Lung (tissue), 12 donors: ENCODE results near the gene PRMT3. TPM values are rescaled to one million over a fixed set of nuclear protein-coding genes. Genes with fewer than 3 reads are reported as not detected.

Experiments
- ATAC-seq: fragments of 200-7000 bp; cut with Tn5 transposase; one replicate; pipeline ENCODE4 v1.9.1; 2020; ENCODE audit warnings: moderate number of reproducible peaks; ENCODE audit not compliant: insufficient read depth, low FRiP score
- DNase-seq, 3 donors: peaks; one replicate each; pipeline ENCODE4 v3.0.0-alpha.2; 2013 to 2017
- H3K27ac ChIP-seq, 2 donors: one replicate each; pipeline ENCODE4 v1.5.1; 2013; ENCODE audit warnings: mild to moderate bottlenecking in 2 of 2, moderate library complexity in 2 of 2, control low read depth in 1 of 2, inconsistent platforms in 1 of 2, low read depth in 1 of 2, low read length in 1 of 2
- H3K27me3 ChIP-seq, 3 donors: one replicate each; pipeline ENCODE4 v1.5.1; 2013; ENCODE audit warnings: low read length in 2 of 3; ENCODE audit not compliant: control insufficient read depth in 3 of 3, insufficient read depth in 3 of 3
- H3K36me3 ChIP-seq, 4 donors: one replicate each; pipeline ENCODE4 v1.5.1; 2013; ENCODE audit warnings: low read length in 4 of 4, mild to moderate bottlenecking in 1 of 4, moderate library complexity in 1 of 4; ENCODE audit not compliant: control insufficient read depth in 4 of 4, insufficient read depth in 4 of 4
- H3K4me1 ChIP-seq, 5 donors: one replicate each; pipeline ENCODE4 v1.5.1; 2013; ENCODE audit warnings: low read length in 5 of 5, mild to moderate bottlenecking in 2 of 5, moderate library complexity in 1 of 5; ENCODE audit not compliant: control insufficient read depth in 5 of 5, insufficient read depth in 5 of 5
- H3K4me3 ChIP-seq: one replicate; pipeline ENCODE4 v1.5.1; 2013; ENCODE audit warnings: mild to moderate bottlenecking, control low read depth, moderate library complexity
- H3K9ac ChIP-seq, 2 donors: one replicate each; pipeline ENCODE4 v1.5.1; 2013; ENCODE audit warnings: low read length in 2 of 2, control low read depth in 1 of 2; ENCODE audit not compliant: insufficient read depth in 1 of 2
- H3K9me3 ChIP-seq, 4 donors: one replicate each; pipeline ENCODE4 v1.5.1; 2013; ENCODE audit warnings: low read length in 3 of 4, mild to moderate bottlenecking in 1 of 4, moderate library complexity in 1 of 4; ENCODE audit not compliant: control insufficient read depth in 4 of 4, insufficient read depth in 3 of 4
- CTCF ChIP-seq: IDR thresholded peaks from 2 replicates; pipeline ENCODE4 v1.5.1; 2012; ENCODE audit warnings: mild to moderate bottlenecking; ENCODE audit errors: control extremely low read depth, extremely low read depth
- WGBS, 2 donors: extraction: QIAGEN DNeasy Blood & Tissue Kit; methylation state at CpG; one replicate each; pipeline ENCODE4 v1.1.7; 2013; 5-methylcytosine and 5-hydroxymethylcytosine counted together
- polyA plus RNA-seq, 2 donors: library from polyadenylated mRNA; stranded (reverse); fragments of 200-250 nt; gene quantifications; one replicate each; pipeline ENCODE4 v1.2.1, GENCODE V29; 2013
- total RNA-seq, 2 donors: library from RNA; depleted of rRNA in 1 of 2; stranded (reverse); fragments of >200 nt in 1 of 2; gene quantifications; one replicate each; pipeline ENCODE4 v1.2.1, GENCODE V29; 2014 to 2021
- donor health status: control.
- donor health status: control.
- donor health status: Bipolar disorder and iron deficiency.
- donor health status: healthy.
- donor health status: DM: yes; HTN: yes; CAD: no.

PRMT3 gene
- total and polyA plus RNA-seq, 4 donors: 8.2 to 19.7 (median 10.3) TPM

- Histone ChIP-seq H3K27me3 (no peaks in the 10 kb centered on the region), H3K4me1 (no peaks in the 10 kb centered on the region), H3K9ac (no peak overlapping the region), H3K27ac (no peak overlapping the region), H3K9me3 (no peaks in the 10 kb centered on the region), H3K4me3 (no peak overlapping the region), H3K36me3 (no peaks in the 10 kb centered on the region)
- ATAC-seq: no peak
- DNase-seq: no peak
- 70 to 89% methylated on average over 7 of the region's 7 CpGs for WGBS, 2 donors
- no peak for TF ChIP-seq CTCF
These were observed 130.9 kb downstream of the PRMT3 start for GRCh38 chr11:20518323-20518834.

GRCh38 chr11:20522536-20522935 lies 135.0 kb downstream of the PRMT3 start:
- TF ChIP-seq CTCF: no peak
- no peak for ATAC-seq
- no peak overlapping the region for H3K4me3 ChIP-seq
- H3K27me3 ChIP-seq: no peaks in the 10 kb centered on the region
- H3K9ac ChIP-seq: no peak overlapping the region
- 49 to 52% methylated on average over 1 of the region's 1 CpG for WGBS, 2 donors
- no peak overlapping the region for H3K27ac ChIP-seq
- DNase-seq: no peak
- H3K4me1 ChIP-seq: no peaks in the 10 kb centered on the region
- H3K36me3 ChIP-seq: no peaks in the 10 kb centered on the region
- no peaks in the 10 kb centered on the region for H3K9me3 ChIP-seq

- no peak for TF ChIP-seq CTCF
- Histone ChIP-seq H3K9me3 (no peaks in the 10 kb centered on the region), H3K4me3 (no peak overlapping the region), H3K27ac (no peak overlapping the region), H3K27me3 (no peaks in the 10 kb centered on the region), H3K9ac (no peak overlapping the region), H3K4me1 (no peaks in the 10 kb centered on the region), H3K36me3 (no peaks in the 10 kb centered on the region)
- 82 to 92% methylated on average over 5 of the region's 5 CpGs for WGBS, 2 donors
- ATAC-seq: no peak
- no peak for DNase-seq
These were observed 142.2 kb downstream of the PRMT3 start for GRCh38 chr11:20529757-20530156.
